Measurements from ENCODE around the gene ZNF615.
"Not testable (repeated sequence)": the region's sequence is repeated elsewhere in the genome, so short reads cannot be mapped to it uniquely, and the experiment has no call there.

The ZNF615 gene

GRCh38 chr19:52007806-52008557 is at the start of gene ZNF615:
TSS of gene ZNF615 (minus strand) at chr19:52008211. CDS start at chr19:52003711, 4,500 bp downstream.
- peak; percentile 84 to 89 for DNase-seq

- DNase-seq: not testable (repeated sequence)
Measured at GRCh38 chr19:52056480-52056879, 48.5 kb upstream of the ZNF615 start.

GRCh38 chr19:52051736-52052135 is 43.7 kb upstream of the ZNF615 start:
- DNase-seq: not testable (repeated sequence)

GRCh38 chr19:52048555-52049501 is 40.8 kb upstream of the ZNF615 start, which contains the start of gene ZNF432:
TSS of gene ZNF432 (minus strand) at chr19:52048838. CDS start at chr19:52046868, 1,970 bp downstream.
- DNase-seq: peak; percentile 86 to 87

- no peak for DNase-seq
Measured at GRCh38 chr19:52039169-52039568, 31.2 kb upstream of the ZNF615 start.

DNA sequence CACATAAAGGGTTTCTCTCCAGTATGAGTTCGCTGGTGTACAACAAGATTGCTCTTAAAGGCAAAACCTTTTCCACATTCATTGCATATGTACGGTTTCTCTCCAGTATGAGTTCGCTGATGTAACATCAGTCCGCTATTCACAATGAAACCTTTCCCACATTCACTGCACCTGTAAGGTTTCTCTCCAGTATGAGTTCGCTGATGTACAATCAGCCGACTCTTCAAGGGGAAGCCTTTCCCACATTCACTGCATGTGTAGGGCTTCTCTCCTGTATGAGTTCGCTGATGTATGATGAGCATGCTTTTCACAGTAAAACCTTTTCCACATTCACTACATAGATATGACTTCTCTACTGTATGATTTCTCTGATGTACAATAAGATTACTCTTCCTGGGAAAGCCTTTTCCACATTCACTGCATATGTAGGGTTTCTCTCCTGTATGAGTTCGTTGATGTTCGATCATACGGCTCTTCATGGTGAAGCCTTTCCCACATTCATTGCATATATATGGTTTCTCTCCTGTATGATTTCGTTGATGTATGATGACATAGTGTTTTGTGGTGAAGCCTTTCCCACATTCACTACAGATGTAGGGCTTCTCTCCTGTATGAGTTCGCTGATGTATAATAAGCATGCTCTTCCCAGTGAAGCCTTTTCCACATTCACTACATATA is 26.2 kb upstream of the ZNF615 start:
- no peak for DNase-seq

GRCh38 chr19:52028780-52029123 is 20.7 kb upstream of the ZNF615 start:
- no peak for DNase-seq

GRCh38 chr19:52028027-52028779 is 20.2 kb upstream of the ZNF615 start, which contains the start of gene ZNF614:
TSS of gene ZNF614 (minus strand) at chr19:52028379. CDS start at chr19:52025745, 2,634 bp downstream.
- DNase-seq: peak; percentile 83 to 85

GRCh38 chr19:52026255-52026990 is 18.4 kb upstream of the ZNF615 start:
- DNase-seq: not testable (repeated sequence)

GRCh38 chr19:52024478-52024877 is 16.5 kb upstream of the ZNF615 start:
- not testable (repeated sequence) for DNase-seq

- no peak for DNase-seq
Measured at GRCh38 chr19:52022193-52022592, 14.2 kb upstream of the ZNF615 start.

DNA sequence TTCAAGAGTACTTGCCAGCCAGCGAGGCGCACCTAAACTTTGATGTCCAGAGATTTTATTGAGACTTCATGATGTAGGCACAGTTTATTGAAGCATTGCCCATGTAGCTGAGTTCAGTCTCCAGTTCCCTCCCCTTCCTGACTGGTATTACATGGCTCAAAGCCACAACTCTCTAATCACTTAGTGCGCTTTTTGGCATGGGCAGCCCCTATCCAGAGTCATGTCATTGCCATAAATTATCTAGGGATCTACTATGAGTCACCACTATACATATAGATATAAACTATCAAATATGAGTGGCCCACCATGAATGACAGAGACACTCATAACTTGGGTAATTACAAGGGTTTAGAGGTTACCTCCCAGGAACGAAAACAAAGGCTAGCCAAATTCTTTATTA is 12.5 kb upstream of the ZNF615 start:
- DNase-seq: no peak

DNA sequence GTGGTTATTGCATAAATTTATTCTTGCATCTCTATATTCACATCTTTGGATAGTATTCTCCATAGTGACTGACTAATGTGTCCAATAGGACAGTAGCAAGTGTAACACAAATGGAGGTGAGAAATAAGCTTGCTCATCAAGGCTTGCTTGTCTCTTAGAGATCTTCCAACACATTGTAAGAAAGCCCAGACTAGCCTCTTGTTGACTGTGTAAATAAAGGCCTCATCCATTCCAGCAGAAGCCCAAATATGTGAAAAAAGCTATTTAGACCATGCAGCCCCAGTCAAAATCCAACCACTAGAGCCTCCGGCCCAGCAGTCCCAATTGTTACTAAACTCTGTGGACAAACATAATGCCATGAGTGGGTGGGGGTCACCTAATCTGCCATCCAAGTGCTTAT is 2.7 kb upstream of the ZNF615 start:
- DNase-seq: no peak

GRCh38 chr19:52007451-52007805 is 583 bp downstream of the ZNF615 start:
- DNase-seq: no peak

DNA sequence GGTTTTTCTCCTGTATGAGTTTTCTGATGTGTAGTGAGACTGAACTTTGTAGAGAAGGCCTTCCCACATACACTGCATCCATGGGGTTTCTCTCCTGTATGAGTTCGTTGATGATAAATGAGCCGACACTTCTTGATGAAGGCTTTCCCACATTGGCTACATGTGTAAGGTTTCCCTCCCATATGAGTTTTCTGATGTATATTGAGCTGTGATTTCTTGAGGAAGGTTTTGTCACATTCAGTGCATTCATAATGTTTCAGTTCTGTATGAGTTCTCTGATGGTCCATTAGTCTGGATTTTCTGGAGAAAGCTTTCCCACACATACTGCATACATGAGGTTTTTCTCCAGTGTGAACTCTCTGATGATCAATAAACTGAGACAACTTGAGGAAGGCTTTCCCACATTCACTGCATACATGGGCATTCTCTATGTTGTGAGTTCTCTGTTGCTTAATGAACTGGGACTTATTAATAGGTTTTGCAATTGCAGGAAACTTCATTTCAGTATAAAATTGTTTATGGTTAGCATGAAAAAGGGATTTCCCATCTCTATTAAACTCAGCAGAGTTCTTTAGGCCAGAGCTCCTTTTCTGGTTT is 13.9 kb downstream of the ZNF615 start:
- DNase-seq: no peak

DNA sequence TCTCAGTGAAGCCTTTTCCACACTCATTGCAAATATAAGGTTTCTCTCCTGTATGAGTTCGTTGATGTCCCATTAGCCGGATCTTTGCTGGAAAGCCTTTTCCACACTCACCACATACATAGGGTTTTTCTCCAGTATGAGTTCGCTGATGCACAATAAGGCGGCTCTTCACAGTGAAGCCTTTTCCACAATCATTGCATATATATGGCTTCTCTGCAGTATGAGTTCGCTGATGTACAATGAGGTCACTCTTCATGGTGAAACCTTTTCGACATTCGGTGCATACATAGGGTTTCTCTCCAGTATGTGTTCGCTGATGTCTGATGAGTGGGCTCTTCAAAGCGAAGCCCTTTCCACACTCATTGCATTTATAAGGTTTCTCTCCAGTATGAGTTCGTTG is 14.6 kb downstream of the ZNF615 start:
- no peak for DNase-seq

DNA sequence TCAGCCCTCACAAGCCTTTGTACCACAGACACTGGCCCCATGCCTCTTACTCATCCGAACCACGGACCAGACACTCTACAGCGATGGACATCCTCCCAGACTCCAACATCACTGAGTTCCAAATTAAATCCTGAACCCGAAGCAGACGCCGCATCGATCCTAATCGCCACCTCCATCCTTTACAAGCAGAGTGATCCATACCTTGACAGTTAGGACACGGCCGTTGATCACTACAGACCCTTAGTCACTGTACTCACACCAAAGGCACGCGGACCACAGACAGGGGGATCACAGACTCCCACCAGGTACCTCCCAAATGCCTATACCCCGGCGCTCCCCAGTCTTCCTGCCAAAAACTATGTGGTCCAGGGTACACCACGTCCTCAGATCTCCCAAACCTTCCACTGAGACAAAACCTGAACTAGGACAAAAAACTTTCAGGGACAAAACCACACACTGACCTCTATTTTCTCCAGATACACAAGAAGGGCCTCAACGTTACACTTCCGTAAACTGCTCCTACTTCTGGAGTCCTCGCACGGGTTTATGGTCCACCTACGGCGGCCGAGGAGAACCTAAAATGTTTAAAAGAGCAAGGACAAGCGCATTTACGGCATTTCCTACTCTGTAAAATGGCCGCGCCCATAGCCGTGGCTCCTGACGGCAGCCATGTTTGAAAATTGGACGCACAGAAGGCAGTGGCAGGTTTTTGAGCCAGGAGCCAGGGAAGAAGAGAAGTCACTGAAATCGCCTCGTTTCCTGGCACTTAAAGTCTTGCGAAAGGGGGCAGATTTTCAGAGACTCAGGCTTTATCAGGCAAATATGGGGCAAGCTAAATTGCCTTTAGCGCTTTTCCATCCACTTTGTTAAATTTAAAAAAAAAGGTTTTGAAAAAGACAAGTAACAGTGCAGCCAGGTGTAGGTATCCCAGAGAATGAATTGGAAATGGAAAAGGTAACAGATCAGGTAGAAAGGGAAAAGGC is 21.4 kb downstream of the ZNF615 start, which contains the start of gene ZNF350:
Gene ZNF350 (minus strand): TSS at position 532 of the 983 bp plus-strand sequence. CDS start 12,480 bp downstream, outside the sequence.
- peak; percentile 92 to 94 for DNase-seq

DNA sequence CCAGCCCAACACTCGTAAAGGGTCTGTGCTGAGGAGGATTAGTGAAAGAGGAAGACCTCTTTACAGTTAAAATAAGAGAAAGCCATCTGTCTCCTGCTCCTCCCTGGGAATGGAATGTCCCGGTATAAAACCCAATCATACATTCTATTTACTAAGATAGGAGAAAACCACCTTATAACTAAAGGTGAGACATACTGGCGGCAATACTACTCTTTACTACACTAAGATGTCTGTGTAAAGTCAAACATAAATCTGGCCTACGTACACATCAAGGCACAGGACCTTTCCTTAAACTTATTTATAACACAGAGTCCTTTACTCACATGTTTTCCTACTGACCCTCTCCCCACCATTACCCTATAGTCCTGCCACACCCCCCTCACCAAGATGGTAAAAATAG is 24.6 kb downstream of the ZNF615 start:
- DNase-seq: no peak

GRCh38 chr19:51980926-51981325 is 27.1 kb downstream of the ZNF615 start:
- not testable (repeated sequence) for DNase-seq
